Measurements from ENCODE around the gene TBCB.
"Not testable (repeated sequence)": the region's sequence is repeated elsewhere in the genome, so short reads cannot be mapped to it uniquely, and the experiment has no call there.

The TBCB gene

DNA sequence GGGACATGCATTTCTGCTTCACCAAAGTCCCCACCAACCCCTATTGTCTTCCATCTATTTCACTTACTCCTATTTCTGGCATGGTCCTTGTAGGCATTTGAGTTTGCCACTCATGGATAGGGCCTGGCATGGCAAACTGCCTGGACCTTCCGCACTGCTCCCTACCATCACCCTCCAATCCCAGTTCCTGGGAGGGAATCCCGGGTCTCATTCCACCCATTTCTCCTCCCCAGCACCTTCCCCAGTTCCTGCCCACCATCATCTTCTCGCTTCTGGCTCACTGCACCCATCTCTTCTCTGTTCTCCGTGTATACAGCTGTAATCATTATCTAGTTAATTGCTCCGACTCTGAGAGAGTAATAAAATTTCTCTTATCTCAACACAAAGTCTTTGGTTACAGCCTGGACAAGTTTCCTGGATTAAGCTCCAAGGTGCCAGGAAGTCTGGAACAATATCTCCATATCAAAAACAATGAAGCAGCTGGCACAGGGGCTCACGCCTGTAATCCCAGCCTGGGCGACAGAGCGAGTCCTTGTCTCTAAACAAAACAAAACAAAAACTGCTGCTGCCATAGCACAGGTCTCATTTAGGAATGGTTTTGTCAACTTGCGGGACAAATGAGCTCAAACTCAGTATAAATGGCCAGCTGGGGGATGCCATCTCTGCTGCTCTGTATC is 54.0 kb downstream of the TBCB start:
- H3K4me1 ChIP-seq (ENCODE audit: low read length): no peaks in the 10 kb centered on the region
- no peak overlapping the region for H3K4me2 ChIP-seq (ENCODE audit: low read depth, low read length)
- H3K36me3 ChIP-seq (replicated peaks; ENCODE audit: insufficient read depth, low read length): no peaks in the 10 kb centered on the region
- no peaks in the 10 kb centered on the region for H3K9me2 ChIP-seq (replicated peaks; ENCODE audit: insufficient read depth, low read length)
- H3K9ac ChIP-seq (ENCODE audit: low read length): no peak overlapping the region
- no peaks in the 10 kb centered on the region for H4K20me1 ChIP-seq (ENCODE audit: insufficient read depth, low read length)
- no peak overlapping the region for H2AFZ ChIP-seq (ENCODE audit: low read length)
- no peaks in the 10 kb centered on the region for H3K79me2 ChIP-seq (ENCODE audit: low read length)
- no peaks in the 10 kb centered on the region for H3K9me3 ChIP-seq (replicated peaks; ENCODE audit: insufficient read depth, low read length)
- no peak for DNase-seq
- H3K27me3 ChIP-seq (replicated peaks; ENCODE audit: insufficient read depth, low read length): no peaks in the 10 kb centered on the region
- H3F3A ChIP-seq (ENCODE audit: insufficient read depth, low read length): no peaks in the 10 kb centered on the region
- TF ChIP-seq EZH2phosphoT487 (IDR thresholded peaks at IDR 0.05; ENCODE audit: low read length) (no peak), EZH2 (optimal IDR thresholded peaks at IDR 0.05; ENCODE audit: low read depth, low read length) (no peak)
- TF ChIP-seq, protein P1, sequence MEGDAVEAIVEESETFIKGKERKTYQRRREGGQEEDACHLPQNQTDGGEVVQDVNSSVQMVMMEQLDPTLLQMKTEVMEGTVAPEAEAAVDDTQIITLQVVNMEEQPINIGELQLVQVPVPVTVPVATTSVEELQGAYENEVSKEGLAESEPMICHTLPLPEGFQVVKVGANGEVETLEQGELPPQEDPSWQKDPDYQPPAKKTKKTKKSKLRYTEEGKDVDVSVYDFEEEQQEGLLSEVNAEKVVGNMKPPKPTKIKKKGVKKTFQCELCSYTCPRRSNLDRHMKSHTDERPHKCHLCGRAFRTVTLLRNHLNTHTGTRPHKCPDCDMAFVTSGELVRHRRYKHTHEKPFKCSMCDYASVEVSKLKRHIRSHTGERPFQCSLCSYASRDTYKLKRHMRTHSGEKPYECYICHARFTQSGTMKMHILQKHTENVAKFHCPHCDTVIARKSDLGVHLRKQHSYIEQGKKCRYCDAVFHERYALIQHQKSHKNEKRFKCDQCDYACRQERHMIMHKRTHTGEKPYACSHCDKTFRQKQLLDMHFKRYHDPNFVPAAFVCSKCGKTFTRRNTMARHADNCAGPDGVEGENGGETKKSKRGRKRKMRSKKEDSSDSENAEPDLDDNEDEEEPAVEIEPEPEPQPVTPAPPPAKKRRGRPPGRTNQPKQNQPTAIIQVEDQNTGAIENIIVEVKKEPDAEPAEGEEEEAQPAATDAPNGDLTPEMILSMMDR (IDR thresholded peaks at IDR 0.05; ENCODE audit: low read length): no peak
- no peak overlapping the region for H3K27ac ChIP-seq (ENCODE audit: low read length)
- H3K4me3 ChIP-seq (ENCODE audit: low read length): no peak overlapping the region

DNA sequence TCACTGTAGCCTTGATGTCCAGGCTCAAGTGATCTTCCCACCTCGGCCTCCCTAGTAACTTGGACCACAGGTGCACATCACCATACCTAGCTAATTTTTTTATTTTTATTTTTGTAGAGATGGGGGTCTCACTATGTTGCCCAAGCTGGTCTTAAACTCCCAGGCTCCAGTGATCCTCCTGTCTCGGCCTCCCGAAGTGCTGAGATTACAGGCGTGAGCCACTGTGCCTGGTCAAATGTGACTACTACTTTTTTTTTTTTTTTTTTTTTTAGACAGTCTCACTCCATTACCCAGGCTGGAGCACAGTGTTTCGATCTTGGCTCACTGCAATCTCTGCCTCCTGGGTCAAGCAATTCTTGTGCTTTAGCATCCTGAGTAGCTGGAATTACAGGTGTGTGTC is 57.6 kb downstream of the TBCB start:
- no peaks in the 10 kb centered on the region for H4K20me1 ChIP-seq (ENCODE audit: insufficient read depth, low read length)
- H3K9me3 ChIP-seq (replicated peaks; ENCODE audit: insufficient read depth, low read length): no peaks in the 10 kb centered on the region
- H3K4me2 ChIP-seq (ENCODE audit: low read depth, low read length): no peak overlapping the region
- no peak for TF ChIP-seq EZH2 (optimal IDR thresholded peaks at IDR 0.05; ENCODE audit: low read depth, low read length)
- no peak for TF ChIP-seq EZH2phosphoT487 (IDR thresholded peaks at IDR 0.05; ENCODE audit: low read length)
- TF ChIP-seq, protein P1 (IDR thresholded peaks at IDR 0.05; ENCODE audit: low read length): no peak
- H3K27ac ChIP-seq (ENCODE audit: low read length): no peak overlapping the region
- H3K4me3 ChIP-seq (ENCODE audit: low read length): no peak overlapping the region
- no peak for DNase-seq
- no peaks in the 10 kb centered on the region for H3K9me2 ChIP-seq (replicated peaks; ENCODE audit: insufficient read depth, low read length)
- no peaks in the 10 kb centered on the region for H3F3A ChIP-seq (ENCODE audit: insufficient read depth, low read length)
- H3K4me1 ChIP-seq (ENCODE audit: low read length): no peaks in the 10 kb centered on the region
- H3K36me3 ChIP-seq (replicated peaks; ENCODE audit: insufficient read depth, low read length): no peaks in the 10 kb centered on the region
- H2AFZ ChIP-seq (ENCODE audit: low read length): no peak overlapping the region
- no peaks in the 10 kb centered on the region for H3K27me3 ChIP-seq (replicated peaks; ENCODE audit: insufficient read depth, low read length)
- H3K79me2 ChIP-seq (ENCODE audit: low read length): no peaks in the 10 kb centered on the region
- no peak overlapping the region for H3K9ac ChIP-seq (ENCODE audit: low read length)

DNA sequence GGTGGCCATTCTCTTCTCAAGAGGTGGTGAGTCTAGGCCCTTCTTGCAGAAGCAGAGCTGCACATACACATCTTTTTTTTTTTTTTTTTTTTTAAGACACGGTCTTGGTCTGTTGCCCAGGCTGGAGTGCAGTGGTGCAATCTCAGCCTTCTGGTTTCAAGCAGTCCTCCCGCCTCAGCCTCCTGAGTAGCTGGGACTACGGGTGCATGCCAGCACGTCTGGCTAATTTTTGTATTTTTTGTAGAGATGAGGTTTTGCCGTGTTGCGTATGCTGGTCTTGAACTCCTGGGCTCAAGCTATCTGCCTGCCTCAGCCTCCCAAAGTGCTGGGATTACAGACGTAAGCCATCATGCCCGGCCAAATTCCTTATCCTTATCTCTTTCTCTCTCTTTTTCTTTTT is 58.6 kb downstream of the TBCB start:
- DNase-seq; H3K27ac ChIP-seq (ENCODE audit: low read length); H3K4me3 ChIP-seq (ENCODE audit: low read length); H4K20me1 ChIP-seq (ENCODE audit: insufficient read depth, low read length); H3F3A ChIP-seq (ENCODE audit: insufficient read depth, low read length); H3K9ac ChIP-seq (ENCODE audit: low read length); H2AFZ ChIP-seq (ENCODE audit: low read length); H3K27me3 ChIP-seq (replicated peaks; ENCODE audit: insufficient read depth, low read length); H3K4me1 ChIP-seq (ENCODE audit: low read length); H3K79me2 ChIP-seq (ENCODE audit: low read length); H3K9me2 ChIP-seq (replicated peaks; ENCODE audit: insufficient read depth, low read length); H3K36me3 ChIP-seq (replicated peaks; ENCODE audit: insufficient read depth, low read length); H3K4me2 ChIP-seq (ENCODE audit: low read depth, low read length); H3K9me3 ChIP-seq (replicated peaks; ENCODE audit: insufficient read depth, low read length): not testable (repeated sequence)
